Stimulated activated CD4-positive, alpha-beta T cell treated with anti-CD3 and anti-CD28 coated beads, Interleukin-12 subunit alpha, Interleukin-12 subunit beta, amount 100 ng/mL, for 4 hours (primary cell): ENCODE data around the gene CEP131.

Experiments used
- DNase-seq: peaks from one replicate; pipeline ENCODE4 v3.0.0-alpha.2; 2020

CEP131 gene

GRCh38 chr17:81251094-81251708 is 28.4 kb upstream of the CEP131 start:
- no peak for DNase-seq

- DNase-seq, result no peak
These were observed 27.7 kb upstream of the CEP131 start for GRCh38 chr17:81250286-81251093.

GRCh38 chr17:81249223-81250040 is 26.7 kb upstream of the CEP131 start:
- DNase-seq, result no peak

- no peak for DNase-seq
These were observed 25.9 kb upstream of the CEP131 start for GRCh38 chr17:81248649-81249048.

- no peak for DNase-seq
These were observed 24.7 kb upstream of the CEP131 start for GRCh38 chr17:81247339-81247990.

- no peak for DNase-seq
These were observed 24.0 kb upstream of the CEP131 start for GRCh38 chr17:81246679-81247338.

GRCh38 chr17:81246343-81246670 is 23.5 kb upstream of the CEP131 start:
- DNase-seq, result no peak

- no peak for DNase-seq
These were observed 23.0 kb upstream of the CEP131 start for GRCh38 chr17:81245665-81246342.

GRCh38 chr17:81245024-81245664 is 22.4 kb upstream of the CEP131 start:
- no peak for DNase-seq

GRCh38 chr17:81244358-81245023 is 21.7 kb upstream of the CEP131 start:
- DNase-seq, result no peak

GRCh38 chr17:81243333-81243664 is 20.5 kb upstream of the CEP131 start:
- no peak for DNase-seq

- DNase-seq, result no peak
These were observed 19.9 kb upstream of the CEP131 start for GRCh38 chr17:81242421-81243332.

- peak; percentile 61 for DNase-seq
These were observed 19.1 kb upstream of the CEP131 start for GRCh38 chr17:81241648-81242420.

- no peak for DNase-seq
These were observed 18.4 kb upstream of the CEP131 start for GRCh38 chr17:81241203-81241602.

GRCh38 chr17:81240761-81241160 is 18.0 kb upstream of the CEP131 start:
- no peak for DNase-seq

- peak; percentile 44 for DNase-seq
These were observed 17.2 kb upstream of the CEP131 start for GRCh38 chr17:81239714-81240555.

GRCh38 chr17:81238815-81239713 is 16.3 kb upstream of the CEP131 start, which contains the start of the genes NDUFAF8 and TEPSIN:
NDUFAF8 (plus strand) TSS chr17:81239318; CDS start chr17:81239364, 46 bp downstream.
TEPSIN (minus strand) TSS chr17:81239055; CDS start chr17:81239033, 22 bp downstream.
- DNase-seq, result peak; percentile 91
